GM19238 (cell line): ENCODE results near the gene UBA6.

Source experiments
- DNase-seq: peaks from one replicate; pipeline ENCODE4 v3.0.0; 2011; ENCODE audit warnings: low spot score; ENCODE audit not compliant: insufficient read length

The UBA6 gene

GRCh38 chr4:67581208-67581857 lies 119.6 kb downstream of the UBA6 start:
- no peak for DNase-seq

GRCh38 chr4:67580577-67580976 lies 120.4 kb downstream of the UBA6 start:
- DNase-seq: no peak

DNA sequence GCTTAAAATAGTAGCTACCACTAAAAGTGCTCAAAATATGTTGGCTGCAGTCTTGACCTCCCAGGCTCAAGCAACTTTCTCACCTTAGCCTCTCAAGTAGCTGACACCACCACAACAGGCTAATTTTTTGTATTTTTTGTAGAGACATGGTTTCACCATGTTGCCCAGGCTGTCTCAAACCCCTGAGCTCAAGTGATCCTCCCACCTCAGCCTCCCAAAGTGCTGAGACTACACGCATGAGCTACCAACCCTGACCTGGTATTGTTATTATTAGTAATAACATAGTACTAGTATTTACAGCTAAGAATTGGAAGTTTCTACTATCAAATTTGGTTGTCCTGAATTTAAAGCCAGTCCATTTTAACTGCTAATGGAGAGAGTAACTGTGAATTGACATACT lies 124.4 kb downstream of the UBA6 start:
- no peak for DNase-seq

DNA sequence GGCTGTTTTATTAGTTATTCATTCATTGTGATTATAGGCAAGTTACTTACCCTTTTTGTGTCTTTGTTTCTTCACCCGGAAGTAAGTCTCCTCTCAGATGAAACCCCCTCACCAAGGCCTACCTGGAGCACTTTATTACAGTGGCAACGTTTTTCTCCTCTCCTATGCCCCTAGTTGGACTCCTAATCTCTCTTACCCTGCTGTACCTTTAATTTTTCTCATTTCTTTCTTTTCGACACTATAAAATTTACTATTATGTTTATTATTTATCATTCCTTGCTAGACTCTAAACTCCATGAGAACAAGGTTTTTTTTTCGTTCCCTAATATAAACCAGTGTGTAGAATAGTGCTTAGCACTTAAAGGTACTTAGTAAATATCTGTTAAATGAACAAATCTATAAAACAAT lies 124.9 kb downstream of the UBA6 start:
- DNase-seq: no peak

DNA sequence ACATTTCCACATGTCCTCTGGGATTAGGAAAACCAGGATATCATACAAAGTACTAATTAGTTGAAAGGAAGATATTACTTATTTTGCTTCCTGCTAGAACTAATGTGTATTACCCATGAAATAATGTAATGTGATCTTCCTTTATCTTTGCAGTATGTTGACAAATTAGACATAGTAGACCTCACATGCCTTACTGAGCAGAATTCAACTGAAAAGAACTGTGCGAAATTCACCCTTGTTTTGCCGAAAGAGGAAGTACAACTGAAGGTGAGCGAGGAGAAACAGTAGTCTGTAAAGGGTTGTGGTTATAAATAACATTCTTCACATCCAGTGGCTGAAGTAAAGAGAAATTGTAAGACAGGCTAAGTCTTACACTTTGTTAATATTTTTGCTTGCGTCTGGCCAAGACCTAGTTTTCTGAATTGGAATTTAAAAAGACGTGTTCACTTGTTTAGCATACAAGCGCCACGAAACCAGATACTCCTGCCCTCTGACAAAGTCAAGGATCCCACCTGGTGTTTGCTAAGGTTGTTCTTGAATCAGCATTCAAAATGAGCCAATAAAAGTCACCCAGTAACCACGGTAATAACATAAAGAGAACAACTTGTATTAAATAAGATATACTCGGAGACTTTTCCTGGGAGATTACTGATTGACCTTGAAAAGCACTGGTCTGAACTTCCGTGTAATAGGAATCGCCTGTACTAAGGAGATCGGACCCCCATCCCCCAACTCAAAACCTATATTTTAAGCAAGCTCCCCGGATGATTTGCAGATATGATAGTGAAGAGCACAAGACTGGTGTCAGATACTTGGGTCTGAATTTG lies 125.5 kb downstream of the UBA6 start:
- no peak for DNase-seq

DNA sequence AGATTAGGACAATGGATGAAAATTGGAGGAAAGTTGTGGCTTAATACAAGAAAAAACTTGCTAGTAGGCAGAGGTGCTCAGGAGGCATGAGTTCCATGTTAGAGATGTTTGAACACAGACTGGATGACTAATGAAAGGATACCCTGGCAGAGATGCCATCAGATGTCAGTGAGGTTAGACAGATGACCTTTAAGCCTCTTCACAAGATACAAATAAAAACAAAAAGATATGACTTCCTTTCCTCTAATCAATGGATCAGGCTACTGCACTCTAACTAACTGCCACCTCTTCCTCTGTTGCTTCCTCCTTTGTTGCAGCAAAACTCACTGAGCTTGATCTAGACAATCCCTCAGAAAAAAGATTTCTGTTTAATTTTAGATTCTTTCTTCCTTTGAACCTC lies 127.8 kb downstream of the UBA6 start:
- DNase-seq: no peak

- DNase-seq: no peak
Observed at GRCh38 chr4:67571975-67572374, 129.0 kb downstream of the UBA6 start.

- DNase-seq: no peak
Observed at GRCh38 chr4:67570537-67570936, 130.4 kb downstream of the UBA6 start.

DNA sequence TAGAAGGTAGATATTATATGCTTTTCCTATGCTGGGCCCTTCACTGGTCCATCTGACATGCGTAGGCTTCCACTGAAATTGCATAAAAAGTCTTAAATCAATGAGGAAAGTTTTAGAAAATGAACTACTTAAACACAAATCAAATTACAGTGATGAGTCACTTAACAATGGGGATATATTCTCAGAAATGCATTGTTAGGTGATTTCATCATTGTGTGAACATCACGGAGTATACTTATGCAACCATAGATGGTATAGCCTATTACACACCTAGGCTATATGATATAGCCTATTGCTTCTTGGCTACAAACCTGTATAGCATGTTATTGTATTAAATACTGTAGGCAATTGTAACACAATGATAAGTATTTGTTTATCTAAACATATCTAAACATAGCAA lies 132.1 kb downstream of the UBA6 start:
- no peak for DNase-seq

- no peak for DNase-seq
Observed at GRCh38 chr4:67566335-67566734, 134.6 kb downstream of the UBA6 start.

GRCh38 chr4:67565284-67565683 lies 135.7 kb downstream of the UBA6 start:
- DNase-seq: no peak
